Measurements from ENCODE around the gene GYG2. TPM values are rescaled to one million over a fixed set of nuclear protein-coding genes. Genes with fewer than 3 reads are reported as not detected.
"Not testable (repeated sequence)": the region's sequence is repeated elsewhere in the genome, so short reads cannot be mapped to it uniquely, and the experiment has no call there.

GYG2 gene
- total and polyA plus RNA-seq, 2 of the 13 experiments (the other 11 are each of a cell fraction or from before 2014, with no cell fraction given): 20.0 to 24.3 TPM

- H3K36me3 ChIP-seq (replicated peaks in 1 of 2; ENCODE audit: control insufficient read depth in 1 of 2, insufficient read depth in 2 of 2, low read length in 2 of 2); H3K4me3 ChIP-seq (replicated peaks in 1 of 3; ENCODE audit: insufficient read depth in 1 of 3, low read depth in 2 of 3, low read length in 3 of 3); H3K4me2 ChIP-seq (ENCODE audit: low read depth, low read length); H2AFZ ChIP-seq (ENCODE audit: low read length); in situ Hi-C loops (cut with HindIII; ENCODE audit: extremely low pct_ligation_motif_present, low pct_unique_long_range_greater_than_20kb); H3K9me3 ChIP-seq (ENCODE audit: low read length); ATAC-seq; FAIRE-seq; H3K27me3 ChIP-seq (ENCODE audit: control insufficient read depth in 1 of 2, insufficient read depth in 2 of 2, low read length in 2 of 2); H3K4me1 ChIP-seq (ENCODE audit: insufficient read depth, low read length); DNase-seq (ENCODE audit: low spot score); H3K27ac ChIP-seq (ENCODE audit: extremely low read length, insufficient read depth, low read length); H4K20me1 ChIP-seq (ENCODE audit: insufficient read depth, low read length); CTCF ChIA-PET (ENCODE audit: low intra/inter-chr PET ratio, low total read pairs); BruUV-seq (replicated peaks); POLR2A ChIA-PET; intact Hi-C loops (cut with micrococcal nuclease; ENCODE audit: unreplicated experiment); H3K79me2 ChIP-seq (ENCODE audit: insufficient read depth, low read length); H3K9ac ChIP-seq (ENCODE audit: insufficient read depth, low read depth, low read length): not testable (repeated sequence)
- WGBS (ENCODE audit: low lambda C conversion rate): 73% methylated on average over 7 of the region's 15 CpGs
Measured at GRCh38 chrX:2796808-2797207, 31.9 kb upstream of the GYG2 start.

DNA sequence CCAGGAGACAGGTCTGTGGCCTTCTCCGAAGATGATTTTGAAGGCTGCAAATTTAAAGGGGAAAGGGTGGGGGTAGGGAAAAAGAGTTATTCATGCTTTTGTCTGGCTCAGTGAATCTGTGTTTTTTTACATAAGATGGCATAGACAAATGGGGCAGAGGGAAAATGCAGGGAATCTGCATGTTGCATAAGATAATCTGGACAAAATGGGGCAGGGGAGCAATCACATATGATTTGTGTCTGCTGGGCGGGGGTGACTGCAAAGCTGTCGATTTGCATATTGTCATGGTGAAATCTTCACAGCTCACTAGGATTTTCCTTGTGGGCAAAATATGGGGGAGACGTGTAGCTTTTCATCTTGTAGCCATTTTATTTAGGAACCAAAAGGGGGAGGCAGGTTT, 29.4 kb upstream of the GYG2 start:
- Histone ChIP-seq H3K9me3 (ENCODE audit: low read length) (no peaks in the 10 kb centered on the region), H3K4me3 (replicated peaks in 1 of 3; ENCODE audit: insufficient read depth in 1 of 3, low read depth in 2 of 3, low read length in 3 of 3) (no peak overlapping the region), H3K79me2 (ENCODE audit: insufficient read depth, low read length) (no peaks in the 10 kb centered on the region), H2AFZ (ENCODE audit: low read length) (no peak overlapping the region), H3K27ac (ENCODE audit: extremely low read length, insufficient read depth, low read length) (no peak overlapping the region), H4K20me1 (ENCODE audit: insufficient read depth, low read length) (no peaks in the 10 kb centered on the region), H3K9ac (ENCODE audit: insufficient read depth, low read depth, low read length) (no peak overlapping the region), H3K36me3 (replicated peaks in 1 of 2; ENCODE audit: control insufficient read depth in 1 of 2, insufficient read depth in 2 of 2, low read length in 2 of 2) (no peaks in the 10 kb centered on the region), H3K27me3 (ENCODE audit: control insufficient read depth in 1 of 2, insufficient read depth in 2 of 2, low read length in 2 of 2) (no peaks in the 10 kb centered on the region), H3K4me2 (ENCODE audit: low read depth, low read length) (no peak overlapping the region), H3K4me1 (ENCODE audit: insufficient read depth, low read length) (no peaks in the 10 kb centered on the region)
- BruUV-seq (replicated peaks): no TSS peak
- intact Hi-C loops (cut with micrococcal nuclease; ENCODE audit: unreplicated experiment): no loop called here
- in situ Hi-C loops (cut with HindIII; ENCODE audit: extremely low pct_ligation_motif_present, low pct_unique_long_range_greater_than_20kb): no loop called here
- FAIRE-seq (no peak), DNase-seq (ENCODE audit: low spot score) (no peak), ATAC-seq (no peak)
- POLR2A ChIA-PET: no interaction called here
- 29% methylated on average over 4 of the region's 4 CpGs for WGBS (ENCODE audit: low lambda C conversion rate)
- CTCF ChIA-PET (ENCODE audit: low intra/inter-chr PET ratio, low total read pairs): no interaction called here
- TF ChIP-seq, protein P1, sequence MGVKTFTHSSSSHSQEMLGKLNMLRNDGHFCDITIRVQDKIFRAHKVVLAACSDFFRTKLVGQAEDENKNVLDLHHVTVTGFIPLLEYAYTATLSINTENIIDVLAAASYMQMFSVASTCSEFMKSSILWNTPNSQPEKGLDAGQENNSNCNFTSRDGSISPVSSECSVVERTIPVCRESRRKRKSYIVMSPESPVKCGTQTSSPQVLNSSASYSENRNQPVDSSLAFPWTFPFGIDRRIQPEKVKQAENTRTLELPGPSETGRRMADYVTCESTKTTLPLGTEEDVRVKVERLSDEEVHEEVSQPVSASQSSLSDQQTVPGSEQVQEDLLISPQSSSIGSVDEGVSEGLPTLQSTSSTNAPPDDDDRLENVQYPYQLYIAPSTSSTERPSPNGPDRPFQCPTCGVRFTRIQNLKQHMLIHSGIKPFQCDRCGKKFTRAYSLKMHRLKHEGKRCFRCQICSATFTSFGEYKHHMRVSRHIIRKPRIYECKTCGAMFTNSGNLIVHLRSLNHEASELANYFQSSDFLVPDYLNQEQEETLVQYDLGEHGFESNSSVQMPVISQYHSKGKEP (CRISPR knock-in tag; IDR thresholded peaks at IDR 0.05): no peak
- TF ChIP-seq ZNF318 (CRISPR knock-in tag; IDR thresholded peaks at IDR 0.05) (no peak), NFKBIZ (CRISPR knock-in tag; IDR thresholded peaks at IDR 0.05) (no peak)
- TF ChIP-seq, protein P2, sequence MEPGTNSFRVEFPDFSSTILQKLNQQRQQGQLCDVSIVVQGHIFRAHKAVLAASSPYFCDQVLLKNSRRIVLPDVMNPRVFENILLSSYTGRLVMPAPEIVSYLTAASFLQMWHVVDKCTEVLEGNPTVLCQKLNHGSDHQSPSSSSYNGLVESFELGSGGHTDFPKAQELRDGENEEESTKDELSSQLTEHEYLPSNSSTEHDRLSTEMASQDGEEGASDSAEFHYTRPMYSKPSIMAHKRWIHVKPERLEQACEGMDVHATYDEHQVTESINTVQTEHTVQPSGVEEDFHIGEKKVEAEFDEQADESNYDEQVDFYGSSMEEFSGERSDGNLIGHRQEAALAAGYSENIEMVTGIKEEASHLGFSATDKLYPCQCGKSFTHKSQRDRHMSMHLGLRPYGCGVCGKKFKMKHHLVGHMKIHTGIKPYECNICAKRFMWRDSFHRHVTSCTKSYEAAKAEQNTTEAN (CRISPR knock-in tag; conservative IDR thresholded peaks at IDR 0.05): no peak
